Measurements from ENCODE around the gene OGDH. TPM values are rescaled to one million over a fixed set of nuclear protein-coding genes. Genes with fewer than 3 reads are reported as not detected.

Gene OGDH
- total RNA-seq, 1 donor from 2014 or later, result 45.0 TPM

DNA sequence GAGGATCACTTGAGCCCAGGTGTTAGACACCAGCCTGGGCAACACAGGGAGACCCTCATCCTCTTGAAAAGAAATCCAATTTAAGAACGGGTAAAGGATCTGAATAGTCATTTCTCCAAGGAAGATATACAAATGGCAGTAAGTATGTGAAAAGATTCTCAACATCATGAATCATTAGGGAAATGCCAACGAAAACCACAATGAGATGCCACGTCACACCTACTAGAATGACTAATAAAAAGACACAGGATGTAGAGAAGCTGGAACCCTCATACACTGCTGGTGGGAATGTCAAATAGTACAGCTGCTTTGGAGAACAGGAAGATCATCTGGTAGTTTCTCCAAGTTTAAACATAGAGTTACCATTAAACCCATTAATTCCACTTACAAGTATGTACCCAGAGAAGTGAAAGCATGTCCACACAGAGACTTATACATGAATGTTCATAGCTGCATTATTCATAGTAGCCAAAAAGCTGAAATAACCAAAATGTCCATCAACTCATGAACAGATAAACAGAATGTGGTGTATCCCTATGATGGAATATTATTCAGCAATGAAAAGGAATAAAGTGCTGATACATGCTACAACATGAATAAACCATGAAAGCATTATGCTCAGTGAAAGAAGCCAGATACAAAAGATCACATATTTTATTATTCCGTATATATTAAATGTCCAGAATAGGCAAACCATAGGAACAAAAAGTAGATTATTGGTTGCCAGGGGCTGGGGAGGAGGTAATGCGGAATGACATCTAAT, 129.2 kb downstream of the OGDH start:
- DNase-seq (ENCODE audit: low read depth), result peak; percentile 98
- H3K4me3 ChIP-seq (ENCODE audit: low read depth, low read length), result no peak overlapping the region
- no peaks in the 10 kb centered on the region for H3K36me3 ChIP-seq (ENCODE audit: control insufficient read depth, insufficient read depth, low read length)
- TF ChIP-seq, protein P1, sequence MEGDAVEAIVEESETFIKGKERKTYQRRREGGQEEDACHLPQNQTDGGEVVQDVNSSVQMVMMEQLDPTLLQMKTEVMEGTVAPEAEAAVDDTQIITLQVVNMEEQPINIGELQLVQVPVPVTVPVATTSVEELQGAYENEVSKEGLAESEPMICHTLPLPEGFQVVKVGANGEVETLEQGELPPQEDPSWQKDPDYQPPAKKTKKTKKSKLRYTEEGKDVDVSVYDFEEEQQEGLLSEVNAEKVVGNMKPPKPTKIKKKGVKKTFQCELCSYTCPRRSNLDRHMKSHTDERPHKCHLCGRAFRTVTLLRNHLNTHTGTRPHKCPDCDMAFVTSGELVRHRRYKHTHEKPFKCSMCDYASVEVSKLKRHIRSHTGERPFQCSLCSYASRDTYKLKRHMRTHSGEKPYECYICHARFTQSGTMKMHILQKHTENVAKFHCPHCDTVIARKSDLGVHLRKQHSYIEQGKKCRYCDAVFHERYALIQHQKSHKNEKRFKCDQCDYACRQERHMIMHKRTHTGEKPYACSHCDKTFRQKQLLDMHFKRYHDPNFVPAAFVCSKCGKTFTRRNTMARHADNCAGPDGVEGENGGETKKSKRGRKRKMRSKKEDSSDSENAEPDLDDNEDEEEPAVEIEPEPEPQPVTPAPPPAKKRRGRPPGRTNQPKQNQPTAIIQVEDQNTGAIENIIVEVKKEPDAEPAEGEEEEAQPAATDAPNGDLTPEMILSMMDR (IDR thresholded peaks at IDR 0.05; ENCODE audit: insufficient read depth, low read length, severe bottlenecking), result no peak
- H3K27me3 ChIP-seq (ENCODE audit: control insufficient read depth, insufficient read depth, low read length), result no peaks in the 10 kb centered on the region
- FAIRE-seq, result peak; percentile 82

DNA sequence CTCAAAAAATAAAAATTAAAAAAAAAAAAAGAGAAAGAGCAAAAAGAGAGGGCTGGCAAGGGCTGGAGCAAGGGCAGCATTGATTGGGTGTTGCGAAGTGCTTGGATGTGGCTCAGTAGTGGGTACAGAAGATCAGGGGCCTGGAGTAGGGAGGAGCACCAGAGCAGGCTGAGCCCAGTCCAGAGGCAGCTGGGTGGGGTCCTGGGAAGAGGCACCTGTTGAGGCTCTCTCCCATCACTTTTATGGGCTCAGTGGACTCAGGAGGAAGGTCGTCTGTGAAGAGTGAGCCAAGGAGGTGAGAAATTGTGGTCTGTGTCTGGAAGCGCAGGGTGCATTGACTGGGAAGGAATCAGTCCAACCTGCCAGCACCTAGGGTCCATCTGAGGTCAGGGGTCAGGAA, 130.5 kb downstream of the OGDH start:
- Histone ChIP-seq H3K36me3 (ENCODE audit: control insufficient read depth, insufficient read depth, low read length) (no peaks in the 10 kb centered on the region), H3K27me3 (ENCODE audit: control insufficient read depth, insufficient read depth, low read length) (no peaks in the 10 kb centered on the region), H3K4me3 (ENCODE audit: low read depth, low read length) (no peak overlapping the region)
- FAIRE-seq (no peak), DNase-seq (ENCODE audit: low read depth) (no peak)
- TF ChIP-seq, protein P1 (IDR thresholded peaks at IDR 0.05; ENCODE audit: insufficient read depth, low read length, severe bottlenecking), result no peak

DNA sequence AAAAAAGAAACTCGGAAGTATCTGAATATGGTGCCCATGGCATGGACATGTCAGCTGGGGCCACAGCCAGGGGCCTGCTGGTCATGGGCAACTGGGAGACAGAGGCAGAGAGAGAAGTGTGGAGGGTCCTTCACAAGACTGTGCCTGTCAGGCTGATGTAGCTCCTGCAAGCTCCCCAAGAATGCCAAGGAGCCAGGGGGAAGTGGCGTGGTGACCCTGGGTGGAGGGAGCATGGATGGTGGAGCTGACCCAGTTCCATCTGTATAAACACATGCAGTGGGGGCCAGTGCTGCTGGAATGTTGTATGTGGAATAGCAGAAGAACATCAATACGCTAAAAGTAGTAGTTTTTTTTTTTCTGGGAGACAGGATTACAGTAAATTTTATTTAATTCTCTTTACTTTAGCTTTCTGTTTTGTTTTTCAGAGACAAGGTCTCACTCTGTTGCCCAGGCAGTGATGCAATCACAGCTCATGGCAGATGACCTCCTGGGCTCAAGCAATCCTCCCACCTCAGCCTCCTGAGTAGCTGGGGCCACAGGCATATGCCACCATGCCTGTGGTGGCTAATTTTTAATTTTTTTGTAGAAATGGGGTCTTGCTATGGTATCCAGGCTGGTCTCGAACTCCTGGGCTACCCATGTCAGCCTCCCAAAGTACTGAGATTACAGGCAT, 131.8 kb downstream of the OGDH start:
- no peaks in the 10 kb centered on the region for H3K36me3 ChIP-seq (ENCODE audit: control insufficient read depth, insufficient read depth, low read length)
- no peaks in the 10 kb centered on the region for H3K27me3 ChIP-seq (ENCODE audit: control insufficient read depth, insufficient read depth, low read length)
- H3K4me3 ChIP-seq (ENCODE audit: low read depth, low read length), result no peak overlapping the region
- FAIRE-seq, result no peak
- no peak for DNase-seq (ENCODE audit: low read depth)
- TF ChIP-seq, protein P1 (IDR thresholded peaks at IDR 0.05; ENCODE audit: insufficient read depth, low read length, severe bottlenecking), result no peak

- DNase-seq (ENCODE audit: low read depth) (no peak), FAIRE-seq (no peak)
- Histone ChIP-seq H3K27me3 (ENCODE audit: control insufficient read depth, insufficient read depth, low read length) (no peaks in the 10 kb centered on the region), H3K36me3 (ENCODE audit: control insufficient read depth, insufficient read depth, low read length) (no peaks in the 10 kb centered on the region), H3K4me3 (ENCODE audit: low read depth, low read length) (no peak overlapping the region)
- TF ChIP-seq, protein P1 (IDR thresholded peaks at IDR 0.05; ENCODE audit: insufficient read depth, low read length, severe bottlenecking), result no peak
These were observed 132.6 kb downstream of the OGDH start for GRCh38 chr7:44738876-44739665.

GRCh38 chr7:44740055-44740454, 133.6 kb downstream of the OGDH start:
- no peak for DNase-seq (ENCODE audit: low read depth)
- FAIRE-seq, result no peak
- no peaks in the 10 kb centered on the region for H3K27me3 ChIP-seq (ENCODE audit: control insufficient read depth, insufficient read depth, low read length)
- TF ChIP-seq, protein P1 (IDR thresholded peaks at IDR 0.05; ENCODE audit: insufficient read depth, low read length, severe bottlenecking), result no peak
- no peak overlapping the region for H3K4me3 ChIP-seq (ENCODE audit: low read depth, low read length)
- H3K36me3 ChIP-seq (ENCODE audit: control insufficient read depth, insufficient read depth, low read length), result no peaks in the 10 kb centered on the region

Data from bronchial epithelial cell (primary cell).